NB4 (cell line): ENCODE results near the gene IRF2BPL.

Experiments used
- MYC ChIP-seq: IDR thresholded peaks from 2 replicates; pipeline ENCODE4 v1.6.1; 2011; ENCODE audit warnings: low read depth, low read length
- POLR2A ChIP-seq: IDR thresholded peaks from 2 replicates; pipeline ENCODE4 v1.6.1; 2011; ENCODE audit warnings: mild to moderate bottlenecking; ENCODE audit not compliant: insufficient read length; ENCODE audit errors: extremely low read depth
- TF ChIP-seq, protein P1 (sequence below): IDR thresholded peaks from one replicate; pipeline ENCODE4 v1.5.1; 2012; ENCODE audit warnings: low read depth, low read length
- TF ChIP-seq, protein P2 (sequence below): IDR thresholded peaks from 2 replicates; pipeline ENCODE4 v1.6.1; 2011; ENCODE audit warnings: low read depth, low read length

DNA sequence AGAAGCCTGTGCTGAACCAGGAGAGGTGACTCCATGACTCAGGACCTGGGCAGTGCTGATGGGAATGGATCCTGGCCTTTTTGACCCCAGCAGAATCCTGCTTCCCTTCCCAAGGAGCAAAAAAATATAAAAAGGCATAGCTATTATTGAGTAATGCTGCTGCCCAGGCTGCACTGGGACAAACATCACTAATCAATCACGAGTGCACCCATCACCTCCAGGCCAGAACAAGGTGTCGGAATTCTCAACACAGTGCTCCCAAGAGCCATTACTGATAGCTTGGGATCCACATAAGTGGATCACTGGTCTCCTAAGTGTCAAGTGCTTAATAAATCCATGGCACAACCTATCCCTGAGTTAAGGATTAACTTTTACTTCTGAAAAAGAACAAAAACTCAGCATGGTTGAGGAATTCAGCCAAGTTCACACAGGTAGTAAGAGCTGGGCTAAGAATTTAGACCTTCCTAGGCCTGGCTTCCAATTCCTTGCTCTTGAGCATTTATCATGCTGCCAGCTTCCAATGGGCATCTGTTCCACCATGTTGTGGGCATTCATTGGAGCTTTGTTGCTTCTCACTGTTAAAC, 31.9 kb downstream of the IRF2BPL start:
- TF ChIP-seq POLR2A = no peak
- TF ChIP-seq, protein P1, sequence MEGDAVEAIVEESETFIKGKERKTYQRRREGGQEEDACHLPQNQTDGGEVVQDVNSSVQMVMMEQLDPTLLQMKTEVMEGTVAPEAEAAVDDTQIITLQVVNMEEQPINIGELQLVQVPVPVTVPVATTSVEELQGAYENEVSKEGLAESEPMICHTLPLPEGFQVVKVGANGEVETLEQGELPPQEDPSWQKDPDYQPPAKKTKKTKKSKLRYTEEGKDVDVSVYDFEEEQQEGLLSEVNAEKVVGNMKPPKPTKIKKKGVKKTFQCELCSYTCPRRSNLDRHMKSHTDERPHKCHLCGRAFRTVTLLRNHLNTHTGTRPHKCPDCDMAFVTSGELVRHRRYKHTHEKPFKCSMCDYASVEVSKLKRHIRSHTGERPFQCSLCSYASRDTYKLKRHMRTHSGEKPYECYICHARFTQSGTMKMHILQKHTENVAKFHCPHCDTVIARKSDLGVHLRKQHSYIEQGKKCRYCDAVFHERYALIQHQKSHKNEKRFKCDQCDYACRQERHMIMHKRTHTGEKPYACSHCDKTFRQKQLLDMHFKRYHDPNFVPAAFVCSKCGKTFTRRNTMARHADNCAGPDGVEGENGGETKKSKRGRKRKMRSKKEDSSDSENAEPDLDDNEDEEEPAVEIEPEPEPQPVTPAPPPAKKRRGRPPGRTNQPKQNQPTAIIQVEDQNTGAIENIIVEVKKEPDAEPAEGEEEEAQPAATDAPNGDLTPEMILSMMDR = no peak
- no peak for TF ChIP-seq MYC
- TF ChIP-seq, protein P2, sequence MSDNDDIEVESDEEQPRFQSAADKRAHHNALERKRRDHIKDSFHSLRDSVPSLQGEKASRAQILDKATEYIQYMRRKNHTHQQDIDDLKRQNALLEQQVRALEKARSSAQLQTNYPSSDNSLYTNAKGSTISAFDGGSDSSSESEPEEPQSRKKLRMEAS = no peak
